Measurements from ENCODE around the gene DHX35.

DNA sequence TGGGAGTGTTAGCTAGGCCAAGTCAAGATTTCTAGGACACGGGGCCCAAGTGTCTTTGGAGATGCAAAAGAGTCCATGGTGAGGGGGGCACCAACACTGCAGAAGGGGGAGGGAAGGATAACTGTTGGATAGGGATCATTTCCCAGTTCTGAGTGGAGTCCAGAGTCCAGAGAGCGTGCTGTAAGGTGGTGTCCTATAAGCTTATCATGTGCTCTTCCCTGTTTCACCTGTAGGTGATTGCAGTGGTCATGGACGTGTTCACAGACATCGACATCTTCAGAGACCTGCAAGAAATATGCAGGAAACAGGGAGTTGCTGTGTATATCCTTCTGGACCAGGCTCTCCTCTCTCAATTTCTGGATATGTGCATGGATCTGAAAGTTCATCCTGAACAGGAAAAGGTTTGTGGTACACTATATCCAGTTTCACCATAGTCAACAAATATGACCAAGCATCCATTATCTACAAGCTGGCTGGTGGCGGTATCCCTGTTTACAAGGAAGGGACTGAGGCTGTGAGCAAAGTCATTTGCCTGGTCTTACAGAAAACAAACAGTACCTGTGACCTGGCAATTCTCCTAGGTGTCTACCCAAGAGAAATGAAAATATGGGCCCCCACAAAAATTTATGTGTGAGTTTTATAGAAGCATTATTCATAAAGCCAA is 20.3 kb upstream of the DHX35 start:
- no peak for TF ChIP-seq CSDC2 (CRISPR knock-in tag; IDR thresholded peaks at IDR 0.05)
- no peak for TF ChIP-seq ZNF70 (CRISPR knock-in tag; IDR thresholded peaks at IDR 0.05)
- TF ChIP-seq TOX (CRISPR knock-in tag; IDR thresholded peaks at IDR 0.05; ENCODE audit: borderline replicate concordance) = no peak
- TF ChIP-seq, protein P1, sequence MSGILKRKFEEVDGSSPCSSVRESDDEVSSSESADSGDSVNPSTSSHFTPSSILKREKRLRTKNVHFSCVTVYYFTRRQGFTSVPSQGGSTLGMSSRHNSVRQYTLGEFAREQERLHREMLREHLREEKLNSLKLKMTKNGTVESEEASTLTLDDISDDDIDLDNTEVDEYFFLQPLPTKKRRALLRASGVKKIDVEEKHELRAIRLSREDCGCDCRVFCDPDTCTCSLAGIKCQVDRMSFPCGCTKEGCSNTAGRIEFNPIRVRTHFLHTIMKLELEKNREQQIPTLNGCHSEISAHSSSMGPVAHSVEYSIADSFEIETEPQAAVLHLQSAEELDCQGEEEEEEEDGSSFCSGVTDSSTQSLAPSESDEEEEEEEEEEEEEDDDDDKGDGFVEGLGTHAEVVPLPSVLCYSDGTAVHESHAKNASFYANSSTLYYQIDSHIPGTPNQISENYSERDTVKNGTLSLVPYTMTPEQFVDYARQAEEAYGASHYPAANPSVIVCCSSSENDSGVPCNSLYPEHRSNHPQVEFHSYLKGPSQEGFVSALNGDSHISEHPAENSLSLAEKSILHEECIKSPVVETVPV (CRISPR knock-in tag; IDR thresholded peaks at IDR 0.05) = no peak
- TF ChIP-seq BACH2 (CRISPR knock-in tag; IDR thresholded peaks at IDR 0.05; ENCODE audit: borderline replicate concordance) = no peak
- TF ChIP-seq RARB (CRISPR knock-in tag; IDR thresholded peaks at IDR 0.05) = no peak
